HK-2 (cell line): ENCODE measurements around the gene OR2W3.

Source experiments
- DNase-seq: peaks from one replicate; pipeline ENCODE4 v3.0.0-alpha.2; 2018; ENCODE audit not compliant: unreplicated experiment

Gene OR2W3

GRCh38 chr1:247919952-247920351, 24.6 kb downstream of the OR2W3 start, which contains the start of gene OR2T8:
TSS of gene OR2T8 (plus strand) at chr1:247920252. CDS start at chr1:247921018, 766 bp downstream.
- no peak for DNase-seq

GRCh38 chr1:247923941-247924340, 28.6 kb downstream of the OR2W3 start:
- DNase-seq = no peak

DNA sequence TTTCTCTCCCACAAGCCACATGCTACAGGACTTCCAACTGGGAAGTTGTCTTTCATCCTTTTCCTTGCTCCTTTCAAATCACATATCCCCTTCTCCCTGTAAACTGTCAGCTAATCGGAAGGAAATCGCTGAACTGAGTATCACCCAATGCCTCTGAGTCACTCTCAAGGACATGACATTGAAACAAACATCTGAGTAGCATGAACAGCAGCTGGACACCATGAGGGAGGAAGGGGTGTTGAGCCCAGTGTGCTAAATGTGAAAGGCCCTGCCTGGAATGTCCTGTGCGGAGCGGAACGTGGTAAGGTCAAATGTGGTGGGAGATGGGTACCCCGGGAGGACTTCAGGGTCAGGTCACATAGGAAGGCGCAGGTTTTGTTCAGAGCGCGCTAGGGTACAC, 29.5 kb downstream of the OR2W3 start, which contains the start of gene OR2AJ1:
TSS of gene OR2AJ1 (plus strand) at position 22 of the 400 bp plus-strand sequence. CDS start 8,880 bp downstream, outside the sequence.
- DNase-seq = no peak

DNA sequence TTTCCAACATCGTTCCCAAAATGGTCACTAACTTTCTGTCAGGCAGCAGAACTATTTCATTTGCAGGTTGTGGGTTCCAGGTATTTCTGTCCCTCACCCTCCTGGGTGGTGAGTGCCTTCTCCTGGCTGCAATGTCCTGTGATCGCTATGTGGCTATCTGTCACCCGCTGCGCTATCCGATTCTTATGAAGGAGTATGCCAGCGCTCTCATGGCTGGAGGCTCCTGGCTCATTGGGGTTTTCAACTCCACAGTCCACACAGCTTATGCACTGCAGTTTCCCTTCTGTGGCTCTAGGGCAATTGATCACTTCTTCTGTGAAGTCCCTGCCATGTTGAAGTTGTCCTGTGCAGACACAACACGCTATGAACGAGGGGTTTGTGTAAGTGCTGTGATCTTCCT, 38.6 kb downstream of the OR2W3 start:
- DNase-seq = no peak

- DNase-seq = no peak
Measured at GRCh38 chr1:247935781-247936180, 40.4 kb downstream of the OR2W3 start.

- no peak for DNase-seq
Measured at GRCh38 chr1:247936415-247936814, 41.0 kb downstream of the OR2W3 start.

- peak; percentile 24 for DNase-seq
Measured at GRCh38 chr1:247936965-247937734, 41.8 kb downstream of the OR2W3 start.

- no peak for DNase-seq
Measured at GRCh38 chr1:247942624-247943023, 47.2 kb downstream of the OR2W3 start.
